H1 (cell line): ENCODE measurements around the gene MRPS14. TPM values are rescaled to one million over a fixed set of nuclear protein-coding genes. Genes with fewer than 3 reads are reported as not detected.

Experiments
- CBX5 ChIP-seq: fragments of 300-800, 300-1000 bp; sonication (generic); IDR thresholded peaks from 2 replicates; pipeline ENCODE4 v1.7.1; 2016; ENCODE audit warnings: antibody characterized with exemption, low read length, low read depth
- CTCF ChIP-seq, 3 experiments: IDR thresholded peaks; 1 replicate in 2 of 3; 2 replicates in 1 of 3; pipeline versions ENCODE4 v1.5.1 to v1.6.1; 2011; ENCODE audit warnings: low read length in 3 of 3, mild to moderate bottlenecking in 3 of 3, inconsistent platforms in 2 of 3, low read depth in 1 of 3, moderate library complexity in 1 of 3; ENCODE audit not compliant: insufficient read depth in 1 of 3; ENCODE audit errors: control extremely low read depth in 1 of 3
- EZH2 ChIP-seq: fragments of 200-600 bp; sonication (generic); IDR thresholded peaks from 2 replicates; pipeline ENCODE4 v1.7.1; 2012; ENCODE audit warnings: low read depth, mild to moderate bottlenecking, moderate library complexity, low read length, inconsistent platforms; ENCODE audit not compliant: severe bottlenecking
- RNF2 ChIP-seq: fragments of 200-900, 300-1000 bp; sonication (generic); IDR thresholded peaks from 2 replicates; pipeline ENCODE4 v1.7.1; 2016; ENCODE audit warnings: borderline replicate concordance, low read depth, mild to moderate bottlenecking, antibody characterized with exemption, low read length; ENCODE audit not compliant: poor library complexity, severe bottlenecking; ENCODE audit errors: missing control alignments
- SIX5 ChIP-seq: IDR thresholded peaks from 2 replicates; pipeline ENCODE4 v1.6.1; 2011; ENCODE audit warnings: mild to moderate bottlenecking, low read depth, low read length
- polyA plus RNA-seq, 7 experiments: library from polyadenylated mRNA; depleted of rRNA in 3 of 7; stranded (reverse) in 5 of 7; unstranded in 2 of 7; fragments of >200 nt in 5 of 7; fragments of 200-250 nt in 2 of 7; gene quantifications; 1 replicate in 5 of 7; 2 replicates in 1 of 7; 4 replicates in 1 of 7; pipeline versions ENCODE4 v1.2.1 to v1.2.3, GENCODE V29; 2011 to 2013; ENCODE audit warnings: missing spikeins in 2 of 7, mixed read lengths in 2 of 7
- total RNA-seq: library from RNA; stranded (reverse); fragmentation: NEBNext Ultra II Directional; extraction: Animal tissue kit (Norgen Biotek cat#: 25700); gene quantifications from 2 replicates; pipeline ENCODE4 v1.2.1, GENCODE V29; 2021

The MRPS14 gene
- total and polyA plus RNA-seq, 2 of the 8 experiments (the other 6 are each of a cell fraction or from before 2014, with no cell fraction given) = 27.5 to 38.7 TPM

DNA sequence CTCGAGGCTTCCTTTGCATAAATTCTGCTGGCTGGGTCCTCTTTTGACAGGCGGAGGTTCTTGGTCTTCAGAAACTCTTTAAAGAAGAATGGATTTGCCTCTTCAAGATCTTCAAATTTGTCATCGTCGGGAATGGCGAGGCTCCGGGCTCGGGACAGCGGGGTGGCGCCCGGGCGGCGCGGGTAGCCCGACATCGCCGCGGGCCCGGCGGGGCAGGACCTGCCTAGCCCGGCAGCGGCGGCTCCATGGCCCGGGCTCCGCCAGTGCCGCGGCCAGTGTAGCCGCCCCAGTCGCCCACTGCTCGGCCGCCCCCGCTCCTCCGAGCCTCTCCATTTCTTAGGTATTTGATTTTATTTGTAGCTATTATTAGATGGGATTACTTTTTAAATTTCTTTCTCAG, 22.3 kb upstream of the MRPS14 start (continued):
- TF ChIP-seq CTCF (IDR thresholded peaks at IDR 0.05; ENCODE audit: control extremely low read depth in 1 of 3, insufficient read depth in 1 of 3, low read depth in 1 of 3, low read length in 3 of 3) (no peak), CBX5 (no peak), SIX5 (no peak), RNF2 (no peak), EZH2 (no peak)
